ENCODE measurements around the gene MYBL2.

The MYBL2 gene

GRCh38 chr20:43723735-43724134 is 56.8 kb downstream of the MYBL2 start:
- Histone ChIP-seq H3K9me3 (ENCODE audit: control insufficient read depth, insufficient read depth, low read depth, low read length) (peaks cover 3% of the 10 kb centered on the region; the same call in 1 of the 2 replicates), H3K36me3 (ENCODE audit: control insufficient read depth, insufficient read depth, low read length) (no peaks in the 10 kb centered on the region), H3K4me3 (ENCODE audit: low read depth, low read length) (no peak overlapping the region), H3K4me1 (ENCODE audit: control insufficient read depth, insufficient read depth, low read length) (peaks cover 11% of the 10 kb centered on the region), H3K27ac (ENCODE audit: low read depth, low read length) (no peak overlapping the region), H3K27me3 (ENCODE audit: control insufficient read depth, insufficient read depth, low read length) (no peaks in the 10 kb centered on the region), H3K9ac (ENCODE audit: low read length) (no peak overlapping the region)

DNA sequence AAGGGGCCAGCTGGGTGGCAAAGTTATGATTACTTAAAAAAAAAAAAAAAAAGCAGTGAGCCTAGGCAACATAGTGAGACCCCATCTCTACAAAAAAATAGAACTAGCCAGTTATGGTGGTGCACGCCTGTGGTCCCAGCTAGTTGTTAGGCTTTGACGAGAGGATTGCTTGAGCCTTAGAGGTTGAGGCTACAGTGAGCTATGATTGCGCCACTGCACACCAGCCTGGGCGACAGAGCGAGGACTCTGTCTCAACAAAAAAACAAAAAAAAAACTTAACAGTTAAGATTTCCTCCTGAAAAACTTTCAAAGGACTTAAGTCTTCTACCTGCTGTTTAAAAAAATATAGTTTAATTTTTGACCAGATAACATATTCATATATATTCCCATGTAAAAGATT is 57.5 kb downstream of the MYBL2 start:
- Histone ChIP-seq H3K27me3 (ENCODE audit: control insufficient read depth, insufficient read depth, low read length) (no peaks in the 10 kb centered on the region), H3K9me3 (ENCODE audit: control insufficient read depth, insufficient read depth, low read depth, low read length) (peaks cover 3% of the 10 kb centered on the region; the same call in 1 of the 2 replicates), H3K4me1 (ENCODE audit: control insufficient read depth, insufficient read depth, low read length) (peaks cover 11% of the 10 kb centered on the region), H3K9ac (ENCODE audit: low read length) (no peak overlapping the region), H3K4me3 (ENCODE audit: low read depth, low read length) (no peak overlapping the region), H3K27ac (ENCODE audit: low read depth, low read length) (no peak overlapping the region), H3K36me3 (ENCODE audit: control insufficient read depth, insufficient read depth, low read length) (no peaks in the 10 kb centered on the region)

GRCh38 chr20:43725666-43726065 is 58.8 kb downstream of the MYBL2 start:
- H3K36me3 ChIP-seq (ENCODE audit: control insufficient read depth, insufficient read depth, low read length): no peaks in the 10 kb centered on the region
- H3K4me1 ChIP-seq (ENCODE audit: control insufficient read depth, insufficient read depth, low read length): peaks cover 11% of the 10 kb centered on the region
- no peak overlapping the region for H3K27ac ChIP-seq (ENCODE audit: low read depth, low read length)
- H3K4me3 ChIP-seq (ENCODE audit: low read depth, low read length): no peak overlapping the region
- no peaks in the 10 kb centered on the region for H3K9me3 ChIP-seq (ENCODE audit: control insufficient read depth, insufficient read depth, low read depth, low read length)
- no peaks in the 10 kb centered on the region for H3K27me3 ChIP-seq (ENCODE audit: control insufficient read depth, insufficient read depth, low read length)
- H3K9ac ChIP-seq (ENCODE audit: low read length): no peak overlapping the region

- Histone ChIP-seq H3K36me3 (ENCODE audit: control insufficient read depth, insufficient read depth, low read length) (no peaks in the 10 kb centered on the region), H3K27ac (ENCODE audit: low read depth, low read length) (no peak overlapping the region), H3K9ac (ENCODE audit: low read length) (no peak overlapping the region), H3K4me1 (ENCODE audit: control insufficient read depth, insufficient read depth, low read length) (peaks cover 6% of the 10 kb centered on the region), H3K27me3 (ENCODE audit: control insufficient read depth, insufficient read depth, low read length) (no peaks in the 10 kb centered on the region), H3K4me3 (ENCODE audit: low read depth, low read length) (no peak overlapping the region), H3K9me3 (ENCODE audit: control insufficient read depth, insufficient read depth, low read depth, low read length) (no peaks in the 10 kb centered on the region)
Observed at GRCh38 chr20:43726333-43726732, 59.4 kb downstream of the MYBL2 start.

- Histone ChIP-seq H3K27ac (ENCODE audit: low read depth, low read length) (no peak within 1 kb of the TSS), H3K4me3 (ENCODE audit: low read depth, low read length) (no peak within 1 kb of the TSS), H3K36me3 (ENCODE audit: control insufficient read depth, insufficient read depth, low read length) (no peaks in the 10 kb centered on the region), H3K9me3 (ENCODE audit: control insufficient read depth, insufficient read depth, low read depth, low read length) (no peaks in the 10 kb centered on the region), H3K27me3 (ENCODE audit: control insufficient read depth, insufficient read depth, low read length) (no peaks in the 10 kb centered on the region), H3K9ac (ENCODE audit: low read length) (no peak within 1 kb of the TSS), H3K4me1 (ENCODE audit: control insufficient read depth, insufficient read depth, low read length) (peaks cover under 1% of the 10 kb centered on the region)
Observed at GRCh38 chr20:43726811-43727338, 60.0 kb downstream of the MYBL2 start, which contains the start of gene GTSF1L. TSS of gene GTSF1L (minus strand) at chr20:43727002. CDS start at chr20:43726694, 308 bp downstream.

DNA sequence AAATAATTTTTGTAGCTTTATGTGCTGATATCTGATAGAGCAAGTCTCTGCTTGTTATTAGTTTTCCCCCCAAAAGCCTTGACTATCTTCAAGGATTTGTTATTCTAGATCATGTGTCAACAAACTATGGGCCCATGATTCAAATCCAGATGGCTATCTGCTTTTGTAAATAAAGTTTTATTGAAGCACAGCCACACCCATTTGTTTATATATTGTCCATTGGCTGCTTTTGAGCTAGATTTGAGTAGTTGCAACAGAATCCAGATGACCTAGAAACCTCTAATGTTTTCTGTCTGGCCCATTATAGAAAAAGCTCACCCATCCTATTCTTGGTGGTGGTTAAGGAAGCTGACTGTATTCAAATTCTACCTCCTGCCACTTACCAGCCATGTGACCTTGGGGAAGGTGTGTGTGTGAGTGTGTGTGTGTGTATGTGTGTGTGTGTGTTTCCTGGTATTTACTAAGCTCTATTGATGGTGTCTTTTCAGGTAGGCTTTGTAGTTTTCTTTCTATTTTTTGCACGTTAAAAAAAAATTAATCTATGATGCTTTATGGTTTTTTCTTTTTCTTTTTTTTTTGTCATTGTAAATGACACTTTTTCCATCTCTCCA is 61.2 kb downstream of the MYBL2 start:
- Histone ChIP-seq H3K27ac (ENCODE audit: low read depth, low read length) (no peak overlapping the region), H3K4me3 (ENCODE audit: low read depth, low read length) (no peak overlapping the region), H3K9me3 (ENCODE audit: control insufficient read depth, insufficient read depth, low read depth, low read length) (no peaks in the 10 kb centered on the region), H3K9ac (ENCODE audit: low read length) (no peak overlapping the region), H3K27me3 (ENCODE audit: control insufficient read depth, insufficient read depth, low read length) (no peaks in the 10 kb centered on the region), H3K36me3 (ENCODE audit: control insufficient read depth, insufficient read depth, low read length) (no peaks in the 10 kb centered on the region), H3K4me1 (ENCODE audit: control insufficient read depth, insufficient read depth, low read length) (no peaks in the 10 kb centered on the region)

DNA sequence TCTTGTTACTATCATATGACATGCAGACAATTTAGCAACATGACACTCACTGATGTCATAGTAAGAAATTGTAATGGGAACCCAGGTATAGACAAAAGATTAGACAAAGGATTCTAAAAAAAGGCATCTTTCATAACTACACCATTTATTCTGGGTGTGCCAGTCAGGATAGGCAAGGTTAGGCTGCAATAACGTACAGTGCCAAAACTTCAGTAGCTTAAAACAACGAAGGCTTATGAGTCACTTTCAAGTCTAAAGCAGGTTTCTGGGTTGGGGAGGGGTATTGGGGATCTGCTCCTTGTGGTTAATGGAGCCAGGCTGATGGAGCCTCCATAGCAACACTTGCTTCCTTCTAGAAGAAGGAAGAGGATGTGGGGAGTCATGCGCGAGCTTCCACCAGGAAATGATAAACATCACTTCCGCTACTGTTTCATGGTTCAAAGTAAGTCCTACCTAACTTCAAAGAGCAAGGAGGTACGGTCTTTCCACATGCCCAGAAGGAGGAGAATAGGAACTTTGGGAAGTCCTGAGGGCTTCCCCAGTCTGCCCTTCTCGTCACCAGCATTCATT is 61.9 kb downstream of the MYBL2 start:
- Histone ChIP-seq H3K36me3 (ENCODE audit: control insufficient read depth, insufficient read depth, low read length) (no peaks in the 10 kb centered on the region), H3K27me3 (ENCODE audit: control insufficient read depth, insufficient read depth, low read length) (no peaks in the 10 kb centered on the region), H3K27ac (ENCODE audit: low read depth, low read length) (no peak overlapping the region), H3K9me3 (ENCODE audit: control insufficient read depth, insufficient read depth, low read depth, low read length) (no peaks in the 10 kb centered on the region), H3K4me3 (ENCODE audit: low read depth, low read length) (no peak overlapping the region), H3K9ac (ENCODE audit: low read length) (no peak overlapping the region), H3K4me1 (ENCODE audit: control insufficient read depth, insufficient read depth, low read length) (no peaks in the 10 kb centered on the region)

DNA sequence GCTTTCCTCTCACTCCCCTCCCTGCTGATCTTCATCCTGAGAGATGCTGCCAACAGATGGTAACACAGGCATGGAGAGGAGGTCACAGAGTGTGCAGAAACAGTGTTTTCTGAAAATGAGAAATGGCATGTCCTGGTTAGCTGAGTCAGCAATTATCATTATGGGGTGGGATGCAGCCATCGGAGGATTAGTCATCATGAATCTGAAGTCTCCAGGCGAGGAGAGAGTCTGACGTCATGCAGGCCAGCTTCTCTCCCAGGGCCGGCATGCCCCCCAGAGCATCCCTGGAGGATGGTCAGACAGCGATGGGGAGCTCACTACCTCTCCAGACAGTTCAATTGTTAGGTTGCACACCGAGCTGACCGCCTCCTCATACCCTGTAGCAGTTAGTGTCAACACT is 64.6 kb downstream of the MYBL2 start:
- H3K27me3 ChIP-seq (ENCODE audit: control insufficient read depth, insufficient read depth, low read length): no peaks in the 10 kb centered on the region
- no peak overlapping the region for H3K9ac ChIP-seq (ENCODE audit: low read length)
- no peak overlapping the region for H3K27ac ChIP-seq (ENCODE audit: low read depth, low read length)
- H3K36me3 ChIP-seq (ENCODE audit: control insufficient read depth, insufficient read depth, low read length): no peaks in the 10 kb centered on the region
- no peak overlapping the region for H3K4me3 ChIP-seq (ENCODE audit: low read depth, low read length)
- no peaks in the 10 kb centered on the region for H3K9me3 ChIP-seq (ENCODE audit: control insufficient read depth, insufficient read depth, low read depth, low read length)
- H3K4me1 ChIP-seq (ENCODE audit: control insufficient read depth, insufficient read depth, low read length): no peaks in the 10 kb centered on the region

- H3K9ac ChIP-seq (ENCODE audit: low read length): no peak overlapping the region
- no peak overlapping the region for H3K27ac ChIP-seq (ENCODE audit: low read depth, low read length)
- H3K27me3 ChIP-seq (ENCODE audit: control insufficient read depth, insufficient read depth, low read length): no peaks in the 10 kb centered on the region
- no peaks in the 10 kb centered on the region for H3K9me3 ChIP-seq (ENCODE audit: control insufficient read depth, insufficient read depth, low read depth, low read length)
- H3K4me3 ChIP-seq (ENCODE audit: low read depth, low read length): no peak overlapping the region
- H3K4me1 ChIP-seq (ENCODE audit: control insufficient read depth, insufficient read depth, low read length): no peaks in the 10 kb centered on the region
- no peaks in the 10 kb centered on the region for H3K36me3 ChIP-seq (ENCODE audit: control insufficient read depth, insufficient read depth, low read length)
Observed at GRCh38 chr20:43731927-43732326, 65.0 kb downstream of the MYBL2 start.

GRCh38 chr20:43736588-43737158 is 69.8 kb downstream of the MYBL2 start:
- no peaks in the 10 kb centered on the region for H3K4me1 ChIP-seq (ENCODE audit: control insufficient read depth, insufficient read depth, low read length)
- no peak overlapping the region for H3K27ac ChIP-seq (ENCODE audit: low read depth, low read length)
- H3K36me3 ChIP-seq (ENCODE audit: control insufficient read depth, insufficient read depth, low read length): no peaks in the 10 kb centered on the region
- no peaks in the 10 kb centered on the region for H3K27me3 ChIP-seq (ENCODE audit: control insufficient read depth, insufficient read depth, low read length)
- H3K4me3 ChIP-seq (ENCODE audit: low read depth, low read length): no peak overlapping the region
- H3K9ac ChIP-seq (ENCODE audit: low read length): no peak overlapping the region
- H3K9me3 ChIP-seq (ENCODE audit: control insufficient read depth, insufficient read depth, low read depth, low read length): no peaks in the 10 kb centered on the region

- Histone ChIP-seq H3K4me3 (ENCODE audit: low read depth, low read length) (no peak overlapping the region), H3K4me1 (ENCODE audit: control insufficient read depth, insufficient read depth, low read length) (no peaks in the 10 kb centered on the region), H3K9ac (ENCODE audit: low read length) (no peak overlapping the region), H3K36me3 (ENCODE audit: control insufficient read depth, insufficient read depth, low read length) (no peaks in the 10 kb centered on the region), H3K9me3 (ENCODE audit: control insufficient read depth, insufficient read depth, low read depth, low read length) (no peaks in the 10 kb centered on the region), H3K27ac (ENCODE audit: low read depth, low read length) (no peak overlapping the region), H3K27me3 (ENCODE audit: control insufficient read depth, insufficient read depth, low read length) (no peaks in the 10 kb centered on the region)
Observed at GRCh38 chr20:43737925-43738324, 71.0 kb downstream of the MYBL2 start.

Measured in HUES6 (cell line).